Hindlimb muscle (tissue), 1 donor: ENCODE measurements around the gene TMSB15C. TPM values are rescaled to one million over a fixed set of nuclear protein-coding genes. Genes with fewer than 3 reads are reported as not detected.
"Not testable (repeated sequence)": the region's sequence is repeated elsewhere in the genome, so short reads cannot be mapped to it uniquely, and the experiment has no call there.

Experiments
- DNase-seq: peaks from one replicate; pipeline ENCODE4 v3.0.0-alpha.2; 2013
- polyA plus RNA-seq: library from polyadenylated mRNA; unstranded; fragments of 120-200 nt; gene quantifications from one replicate; pipeline ENCODE4 v1.2.1, GENCODE V29; 2013; ENCODE audit not compliant: insufficient read length

The TMSB15C gene
- polyA plus RNA-seq: 5.0 TPM

DNA sequence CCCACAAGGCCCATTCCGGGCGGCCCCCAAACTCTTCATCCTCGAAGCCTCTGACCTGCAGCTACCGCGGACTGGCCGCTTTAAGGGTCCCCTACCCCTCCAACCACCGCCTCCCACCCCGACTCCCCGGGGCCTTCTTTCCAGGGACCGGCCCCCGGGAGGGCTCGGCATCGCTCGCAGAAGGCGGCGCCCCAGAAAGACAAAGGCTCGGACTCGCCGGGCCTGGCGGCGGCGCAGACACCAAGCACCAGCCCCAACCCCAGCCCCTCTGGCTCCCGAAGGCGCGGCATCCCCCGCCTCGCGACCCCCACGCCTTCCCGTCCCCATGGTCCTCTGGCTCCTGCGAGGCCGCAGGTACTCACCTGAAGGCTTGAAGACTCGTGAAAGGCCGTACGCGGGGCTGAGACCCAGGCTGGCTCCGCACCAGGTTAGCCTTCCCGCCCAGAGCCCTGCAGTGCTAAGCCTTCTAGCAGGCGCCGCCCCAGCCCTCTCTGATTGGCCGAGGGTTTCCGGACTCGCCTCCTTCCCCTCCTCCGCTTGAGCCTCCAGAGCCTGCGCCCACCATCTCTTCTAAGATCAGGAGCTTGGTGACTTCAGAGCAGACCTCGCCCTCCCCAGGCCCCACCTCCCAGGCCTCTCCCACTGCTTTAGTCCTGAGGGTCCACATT, at the start of gene TMSB15C:
TSS of gene TMSB15C (minus strand) at position 459 of the 668 bp plus-strand sequence.
- DNase-seq: not testable (repeated sequence)

GRCh38 chrX:104122829-104123228, 46.8 kb upstream of the TMSB15C start:
- no peak for DNase-seq

DNA sequence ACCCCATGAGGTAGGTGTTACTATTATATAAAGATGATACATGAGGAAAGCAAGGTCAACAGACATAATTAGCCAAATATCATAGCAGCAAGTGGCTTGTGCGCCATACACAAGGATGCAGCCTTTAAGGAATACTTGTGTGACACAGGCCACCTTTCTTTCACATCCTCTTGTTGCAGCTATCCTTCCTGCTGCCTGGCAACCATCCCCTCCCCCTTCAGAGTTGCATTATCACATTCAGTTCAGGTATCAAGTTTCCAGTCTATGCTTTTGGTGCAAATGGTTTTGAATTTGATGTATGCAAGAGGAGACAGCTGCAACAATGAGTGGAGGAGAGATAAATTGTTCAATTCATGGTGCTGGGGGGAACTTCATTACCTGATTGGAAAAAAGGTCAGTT, 42.7 kb upstream of the TMSB15C start:
- DNase-seq: no peak

GRCh38 chrX:104117759-104118158, 41.7 kb upstream of the TMSB15C start:
- no peak for DNase-seq

- peak; percentile 34 for DNase-seq
Measured at GRCh38 chrX:104113222-104113965, 37.4 kb upstream of the TMSB15C start.

GRCh38 chrX:104112326-104112951, 36.4 kb upstream of the TMSB15C start, which contains the start of gene ZCCHC18:
ZCCHC18 (plus strand) TSS chrX:104112523; CDS start chrX:104114112, 1,589 bp downstream.
- DNase-seq: peak; percentile 76

GRCh38 chrX:104110491-104111240, 34.6 kb upstream of the TMSB15C start:
- DNase-seq: not testable (repeated sequence)

DNA sequence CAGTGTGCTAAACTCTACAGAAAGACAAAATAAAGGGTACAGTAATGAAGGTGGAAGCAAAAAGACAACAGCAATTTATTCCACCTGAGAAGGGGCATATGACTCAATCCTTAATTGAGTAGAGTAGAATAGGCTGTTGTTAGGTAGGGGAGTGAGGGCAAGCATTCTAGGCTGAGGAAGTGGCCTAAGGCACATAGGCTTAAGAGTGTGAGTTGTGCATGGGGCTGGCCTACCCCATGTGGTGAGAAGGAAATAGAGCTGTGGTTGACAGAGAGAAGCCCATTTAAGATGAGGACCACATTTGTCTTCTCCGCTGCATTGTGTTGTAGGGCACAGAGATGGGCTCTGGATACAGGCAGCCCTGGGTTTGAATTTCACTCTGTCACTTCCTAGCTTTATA, 32.9 kb upstream of the TMSB15C start:
- DNase-seq: no peak

DNA sequence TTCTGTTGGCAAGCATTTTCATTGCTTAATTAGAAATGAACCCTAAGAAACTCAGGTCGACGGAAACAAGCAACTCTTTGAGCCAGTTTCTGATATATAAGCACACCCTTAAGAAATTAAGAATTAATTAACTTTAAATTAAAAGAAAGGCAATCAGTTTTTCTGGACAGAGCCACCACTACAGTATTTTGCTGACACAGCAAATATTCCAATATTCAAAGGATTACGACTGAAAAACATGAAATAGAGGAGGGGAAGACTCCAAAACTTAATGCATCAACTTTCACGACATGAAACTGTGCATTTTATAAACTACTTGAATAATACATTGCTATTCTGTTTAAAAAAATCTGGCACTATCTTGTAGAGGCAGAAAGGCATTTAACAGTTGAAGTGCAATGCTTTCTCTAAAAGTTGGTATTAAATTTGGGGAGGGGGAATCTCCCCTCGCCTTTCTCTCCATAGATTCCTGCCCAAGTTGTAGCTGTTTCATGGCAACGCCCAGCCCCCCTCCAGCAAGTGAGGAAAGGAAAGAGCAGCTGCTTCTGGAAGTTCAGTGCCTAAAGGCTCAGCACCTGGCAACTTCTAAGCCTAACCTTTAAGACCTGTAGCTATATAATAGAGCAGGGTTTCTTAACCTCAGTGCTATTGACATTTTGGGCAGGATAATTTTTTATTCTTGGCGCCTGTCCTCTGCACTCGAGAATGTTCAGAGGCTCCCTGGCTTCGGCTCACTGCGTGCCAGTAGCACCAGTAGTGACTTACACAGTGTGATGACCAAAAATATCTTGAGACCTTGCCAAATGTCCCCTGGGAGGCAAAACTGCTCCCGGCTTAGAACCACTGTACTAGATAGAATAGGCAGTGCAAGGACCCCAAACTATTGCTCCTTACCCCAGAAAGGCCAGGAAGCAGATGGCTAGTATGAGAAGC, 29.6 kb upstream of the TMSB15C start:
- no peak for DNase-seq

GRCh38 chrX:104104676-104105075, 28.6 kb upstream of the TMSB15C start:
- no peak for DNase-seq

DNA sequence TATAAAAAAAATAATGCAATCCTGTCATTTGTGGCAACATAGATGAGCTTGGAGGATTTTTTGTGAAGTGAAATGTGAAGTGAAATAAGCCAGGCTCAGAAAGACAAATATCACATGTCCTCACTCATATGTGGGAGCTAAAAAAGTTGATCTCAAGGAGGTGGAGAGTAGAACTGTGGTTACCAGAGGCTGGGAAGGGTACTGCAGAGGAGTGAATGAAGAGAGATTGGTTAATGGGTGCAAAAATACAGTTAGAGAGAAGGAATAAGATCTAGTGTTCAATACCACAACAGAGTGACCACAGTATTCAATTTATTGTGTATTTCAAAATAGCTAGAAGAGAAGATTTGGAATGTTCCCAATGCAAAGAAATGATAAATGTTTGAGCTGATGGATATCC, 22.9 kb upstream of the TMSB15C start:
- DNase-seq: no peak

GRCh38 chrX:104098151-104098808, 22.2 kb upstream of the TMSB15C start:
- peak; percentile 36 for DNase-seq

GRCh38 chrX:104085919-104086318, 9.9 kb upstream of the TMSB15C start:
- no peak for DNase-seq

DNA sequence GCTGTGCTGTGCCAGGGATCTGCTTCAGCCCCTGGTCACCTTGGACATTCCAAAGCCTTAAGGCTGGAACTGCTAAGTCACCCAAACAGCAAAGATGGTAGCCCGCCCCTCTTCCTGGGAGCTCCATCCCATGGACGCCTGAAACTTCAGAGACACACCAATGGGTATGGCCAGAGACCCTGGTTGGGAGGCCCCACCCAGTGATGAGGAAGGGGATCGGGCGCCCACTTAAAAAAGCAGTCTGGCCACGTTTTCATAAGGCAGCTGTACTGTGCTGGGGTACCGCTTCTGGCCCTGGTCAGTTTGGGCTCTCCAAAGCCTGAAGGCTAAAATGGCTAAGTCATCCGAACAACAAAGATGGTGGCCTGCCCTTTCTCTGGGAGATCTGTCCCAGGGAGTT, 9.4 kb upstream of the TMSB15C start:
- no peak for DNase-seq

DNA sequence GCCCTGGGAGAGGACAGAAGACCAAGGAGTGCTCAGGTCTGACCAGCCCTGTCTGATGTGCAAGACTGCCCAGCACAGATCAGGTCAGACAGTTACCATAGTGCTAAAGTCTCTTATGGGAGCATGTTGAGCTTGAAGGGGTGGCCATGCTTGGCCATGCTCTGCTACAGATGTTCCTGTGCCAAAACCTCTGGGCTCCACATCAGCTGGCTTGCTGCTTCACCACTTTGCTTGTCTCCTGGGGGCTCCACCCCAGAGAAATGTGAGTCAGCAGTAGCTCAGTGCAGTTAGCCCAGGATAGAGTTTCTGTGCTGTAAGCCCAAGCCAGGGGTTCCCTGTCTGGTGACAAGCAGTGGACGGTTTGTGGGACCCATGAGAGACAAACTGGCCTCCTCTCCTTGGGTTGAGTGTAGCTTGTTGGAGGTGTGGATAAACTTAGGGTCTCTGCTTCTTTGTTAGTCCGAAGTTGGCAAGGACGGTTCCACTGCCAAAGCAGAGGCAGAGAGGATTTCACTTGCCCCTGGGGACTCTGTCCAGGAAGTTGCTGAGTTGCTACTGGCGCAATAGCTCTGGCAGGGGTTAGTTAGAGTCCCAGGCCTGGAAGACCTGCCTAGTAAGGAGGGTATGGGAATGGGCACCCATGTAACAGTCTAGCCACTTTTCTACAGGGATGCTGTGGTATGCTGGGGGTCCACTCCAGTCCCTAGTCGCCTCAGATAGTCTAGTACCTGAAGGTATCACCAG, 8.7 kb upstream of the TMSB15C start:
- DNase-seq: no peak

- DNase-seq: no peak
Measured at GRCh38 chrX:104084063-104084462, 8.0 kb upstream of the TMSB15C start.

GRCh38 chrX:104077854-104078253, 1.8 kb upstream of the TMSB15C start:
- DNase-seq: not testable (repeated sequence)

GRCh38 chrX:104062636-104063035, 13.4 kb downstream of the TMSB15C start:
- DNase-seq: not testable (repeated sequence)

- not testable (repeated sequence) for DNase-seq
Measured at GRCh38 chrX:104054956-104055355, 21.1 kb downstream of the TMSB15C start.

- DNase-seq: no peak
Measured at GRCh38 chrX:104047171-104047570, 28.9 kb downstream of the TMSB15C start.
